HL-60 (cell line): ENCODE data around the gene PIK3R3.

ENCODE experiments used
- DNase-seq, 2 experiments: peaks; one replicate each; pipeline ENCODE4 v3.0.0-alpha.2; 2010 to 2020; ENCODE audit warnings: low read depth in 1 of 2, low spot score in 1 of 2
- H3K27ac ChIP-seq: fragments of 250-450 bp; sonication (Bioruptor Pico); replicated peaks from 2 replicates; pipeline ENCODE4 v1.5.1; 2020; ENCODE audit warnings: mild to moderate bottlenecking, moderate library complexity
- H3K27me3 ChIP-seq: fragments of 250-450 bp; sonication (Bioruptor Pico); 2 replicates; pipeline ENCODE4 v1.5.1; 2021; ENCODE audit warnings: mild to moderate bottlenecking, moderate library complexity; ENCODE audit not compliant: insufficient read depth, poor library complexity, severe bottlenecking
- H3K4me3 ChIP-seq: replicated peaks from 2 replicates; pipeline ENCODE4 v1.5.1; 2011; ENCODE audit warnings: mild to moderate bottlenecking, control low read depth, low read length; ENCODE audit not compliant: insufficient read depth
- CTCF ChIP-seq: IDR thresholded peaks from one replicate; pipeline ENCODE4 v1.5.1; 2011; ENCODE audit warnings: low read length, control low read depth, inconsistent platforms; ENCODE audit not compliant: insufficient read depth
- GABPA ChIP-seq: IDR thresholded peaks from 2 replicates; pipeline ENCODE4 v1.6.1; 2012; ENCODE audit warnings: low read depth
- POLR2AphosphoS5 ChIP-seq: IDR thresholded peaks from 2 replicates; pipeline ENCODE4 v1.6.1; 2012; ENCODE audit warnings: low read depth
- REST ChIP-seq: IDR thresholded peaks from 2 replicates; pipeline ENCODE4 v1.6.1; 2012; ENCODE audit warnings: low read depth; ENCODE audit not compliant: insufficient replicate concordance
- SPI1 ChIP-seq: IDR thresholded peaks from 2 replicates; pipeline ENCODE4 v1.6.1; 2012; ENCODE audit warnings: low read depth, mild to moderate bottlenecking, borderline replicate concordance

Gene PIK3R3

GRCh38 chr1:46179138-46180081 lies 47.0 kb upstream of the PIK3R3 start:
- Histone ChIP-seq H3K4me3 (no peak overlapping the region), H3K27me3 (no peaks in the 10 kb centered on the region), H3K27ac (no peak overlapping the region)
- peak; percentile 63 to 71 for DNase-seq
- TF ChIP-seq SPI1 (no peak), CTCF (peak; percentile 62)

- no peak within 1 kb of the TSS for H3K4me3 ChIP-seq
- TF ChIP-seq REST (no peak), SPI1 (no peak), CTCF (no peak), POLR2AphosphoS5 (no peak), GABPA (no peak)
- H3K27ac ChIP-seq, result no peak within 1 kb of the TSS
- H3K27me3 ChIP-seq, result no peaks in the 10 kb centered on the region
- DNase-seq, result no peak
Measured at GRCh38 chr1:46176211-46176865, 43.9 kb upstream of the PIK3R3 start, which contains the start of gene P3R3URF. P3R3URF (minus strand) TSS chr1:46176488; CDS start chr1:46176471, 17 bp downstream.

GRCh38 chr1:46175243-46175642 lies 42.8 kb upstream of the PIK3R3 start:
- no peak overlapping the region for H3K27ac ChIP-seq
- no peak for TF ChIP-seq REST
- no peak for TF ChIP-seq POLR2AphosphoS5
- TF ChIP-seq SPI1, result no peak
- TF ChIP-seq CTCF, result no peak
- no peak for TF ChIP-seq GABPA

More at GRCh38 chr1:46175243-46175642, 42.8 kb upstream of the PIK3R3 start:
- no peak for DNase-seq
- no peaks in the 10 kb centered on the region for H3K27me3 ChIP-seq
- H3K4me3 ChIP-seq, result no peak overlapping the region
